PC-3 (cell line): ENCODE data around the gene FSIP1. TPM values are rescaled to one million over a fixed set of nuclear protein-coding genes. Genes with fewer than 3 reads are reported as not detected.

Experiments used
- ATAC-seq: fragments of 200-7000 bp; cut with Tn5 transposase; 2 replicates; pipeline ENCODE4 v1.9.1; 2020; ENCODE audit warnings: mild to moderate bottlenecking, moderate library complexity
- BruUV-seq: library from RNA; stranded (reverse); fragments of 400-500 nt; replicated peaks from 2 replicates; lab custom pipeline; 2021; lab: Mats Ljungman, UMichigan
- CTCF ChIA-PET: fragments of 300-600 bp; sonication (Branson Sonifier 250); formaldehyde crosslinking; loops from one replicate; lab custom pipeline; 2022; ENCODE audit warnings: antibody characterized with exemption; lab: Charles Lee
- POLR2A ChIA-PET: fragments of 300-600 bp; sonication (Branson Sonifier 250); formaldehyde crosslinking; loops from one replicate; lab custom pipeline; 2022; ENCODE audit warnings: antibody characterized with exemption; ENCODE audit not compliant: unreplicated experiment; lab: Charles Lee
- DNase-seq: peaks from one replicate; pipeline ENCODE4 v3.0.0-alpha.2; 2015
- H2AFZ ChIP-seq: fragments of 300-600 bp; sonication (generic); 2 replicates; pipeline ENCODE4 v1.6.0; 2016; ENCODE audit warnings: antibody characterized with exemption, low read length
- H3F3A ChIP-seq: fragments of 300-600 bp; sonication (generic); one replicate; pipeline ENCODE4 v1.6.0; 2017; ENCODE audit warnings: antibody characterized with exemption, low read length, control low read depth, mild to moderate bottlenecking; ENCODE audit not compliant: unreplicated experiment
- H3K27ac ChIP-seq: fragments of 300-600 bp; sonication (generic); 2 replicates; pipeline ENCODE4 v1.5.1; 2016; ENCODE audit warnings: mild to moderate bottlenecking, low read length
- H3K27me3 ChIP-seq: fragments of 300-600 bp; sonication (generic); 2 replicates; pipeline ENCODE4 v1.6.1; 2016; ENCODE audit warnings: low read length, mixed read lengths
- H3K36me3 ChIP-seq: fragments of 300-600 bp; sonication (generic); 2 replicates; pipeline ENCODE4 v1.6.1; 2016; ENCODE audit warnings: low read depth, mixed run types, low read length, mixed read lengths
- H3K4me1 ChIP-seq: fragments of 300-600 bp; sonication (generic); 2 replicates; pipeline ENCODE4 v1.5.1; 2016; ENCODE audit warnings: low read length; ENCODE audit not compliant: insufficient read depth
- H3K4me2 ChIP-seq: fragments of 300-600 bp; sonication (generic); 2 replicates; pipeline ENCODE4 v1.6.0; 2016; ENCODE audit warnings: low read length
- H3K4me3 ChIP-seq: fragments of 300-600 bp; sonication (generic); 2 replicates; pipeline ENCODE4 v1.5.1; 2016; ENCODE audit warnings: mild to moderate bottlenecking, low read length, mixed read lengths
- H3K79me2 ChIP-seq: fragments of 300-600 bp; sonication (generic); 2 replicates; pipeline ENCODE4 v1.6.1; 2017; ENCODE audit warnings: low read length, mixed read lengths
- H3K9ac ChIP-seq: fragments of 300-600 bp; sonication (generic); 2 replicates; pipeline ENCODE4 v1.6.0; 2016; ENCODE audit warnings: mild to moderate bottlenecking, low read length
- H3K9me2 ChIP-seq: fragments of 300-600 bp; sonication (generic); replicated peaks from 2 replicates; pipeline ENCODE4 v1.6.1; 2016; ENCODE audit warnings: mixed run types, low read length, mixed read lengths
- H3K9me3 ChIP-seq: fragments of 300-600 bp; sonication (generic); 2 replicates; pipeline ENCODE4 v1.6.1; 2016; ENCODE audit warnings: low read length, mixed read lengths
- H4K20me1 ChIP-seq: fragments of 300-600 bp; sonication (generic); 2 replicates; pipeline ENCODE4 v1.6.1; 2016; ENCODE audit warnings: low read length, mixed read lengths
- EZH2 ChIP-seq: fragments of 300-600 bp; sonication (generic); IDR thresholded peaks from one replicate; pipeline ENCODE4 v1.6.1; 2017; ENCODE audit warnings: antibody characterized with exemption, mild to moderate bottlenecking, low read length; ENCODE audit not compliant: unreplicated experiment
- EZH2phosphoT487 ChIP-seq: fragments of 300-600 bp; sonication (generic); IDR thresholded peaks from 2 replicates; pipeline ENCODE4 v1.6.1; 2018; ENCODE audit warnings: mild to moderate bottlenecking, antibody characterized with exemption, low read length, borderline replicate concordance
- intact Hi-C: fragments of 100-400 bp; cut with micrococcal nuclease; formaldehyde crosslinking; loops from 2 replicates; pipeline ENCODE4 v1.9.0; 2023
- total RNA-seq: library from RNA; depleted of rRNA; stranded (reverse); fragments of >200 nt; gene quantifications from 2 replicates; pipeline ENCODE4 v1.2.3, GENCODE V29; 2014
- TF ChIP-seq, protein P1 (sequence below): fragments of 300-600 bp; sonication (generic); conservative IDR thresholded peaks from 2 replicates; pipeline ENCODE4 v1.5.1; 2017; ENCODE audit warnings: antibody characterized with exemption, low read depth, mild to moderate bottlenecking, low read length

The FSIP1 gene
- total RNA-seq, 1 experiment from 2014 or later: 0.07 TPM

DNA sequence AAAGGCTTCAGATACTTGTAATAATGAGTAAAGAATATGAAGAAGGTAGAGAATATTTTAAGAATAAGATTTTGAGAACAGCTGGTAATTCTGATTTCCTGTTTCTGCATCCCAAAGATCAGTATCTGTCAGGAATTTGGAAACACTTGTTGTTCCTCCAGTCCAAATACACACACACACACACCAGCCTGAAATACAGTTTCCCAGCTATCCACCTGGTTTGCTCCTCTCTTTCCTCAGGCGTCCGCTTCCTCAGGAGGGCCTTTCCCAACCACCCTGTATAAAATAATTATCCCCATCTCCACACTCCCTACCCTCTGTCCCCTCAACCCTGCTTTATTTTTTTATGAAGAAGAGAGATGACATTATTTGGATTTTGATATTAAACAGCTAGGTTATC is 2.0 kb upstream of the FSIP1 start:
- peak overlapping the region; percentile 24 for H3K9ac ChIP-seq
- H3K36me3 ChIP-seq: no peaks in the 10 kb centered on the region
- peaks cover 7% of the 10 kb centered on the region for H3F3A ChIP-seq
- H3K27me3 ChIP-seq: no peaks in the 10 kb centered on the region
- intact Hi-C loops: loop anchor here (1.0 to 10.0 kb wide), 4 partner anchors 98 to 433 kb away; partner anchors contain the start of genes BMF and SRP14
- H4K20me1 ChIP-seq: no peaks in the 10 kb centered on the region
- TF ChIP-seq, protein P1, sequence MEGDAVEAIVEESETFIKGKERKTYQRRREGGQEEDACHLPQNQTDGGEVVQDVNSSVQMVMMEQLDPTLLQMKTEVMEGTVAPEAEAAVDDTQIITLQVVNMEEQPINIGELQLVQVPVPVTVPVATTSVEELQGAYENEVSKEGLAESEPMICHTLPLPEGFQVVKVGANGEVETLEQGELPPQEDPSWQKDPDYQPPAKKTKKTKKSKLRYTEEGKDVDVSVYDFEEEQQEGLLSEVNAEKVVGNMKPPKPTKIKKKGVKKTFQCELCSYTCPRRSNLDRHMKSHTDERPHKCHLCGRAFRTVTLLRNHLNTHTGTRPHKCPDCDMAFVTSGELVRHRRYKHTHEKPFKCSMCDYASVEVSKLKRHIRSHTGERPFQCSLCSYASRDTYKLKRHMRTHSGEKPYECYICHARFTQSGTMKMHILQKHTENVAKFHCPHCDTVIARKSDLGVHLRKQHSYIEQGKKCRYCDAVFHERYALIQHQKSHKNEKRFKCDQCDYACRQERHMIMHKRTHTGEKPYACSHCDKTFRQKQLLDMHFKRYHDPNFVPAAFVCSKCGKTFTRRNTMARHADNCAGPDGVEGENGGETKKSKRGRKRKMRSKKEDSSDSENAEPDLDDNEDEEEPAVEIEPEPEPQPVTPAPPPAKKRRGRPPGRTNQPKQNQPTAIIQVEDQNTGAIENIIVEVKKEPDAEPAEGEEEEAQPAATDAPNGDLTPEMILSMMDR: no peak
- TF ChIP-seq EZH2 (no peak), EZH2phosphoT487 (no peak)
- ChIA-PET CTCF (no interaction called here), POLR2A (interaction anchor here (0.6 kb wide), 1 partner anchor 149 kb away, joined by 5 read pairs; the partner anchor contains the start of gene EIF2AK4)
- H3K4me3 ChIP-seq: peak overlapping the region; percentile 97; the same call in 1 of the 2 replicates
- no TSS peak for BruUV-seq
- no peak for DNase-seq
- no peak for ATAC-seq
- H3K79me2 ChIP-seq: peaks cover 11% of the 10 kb centered on the region
- no peaks in the 10 kb centered on the region for H3K9me2 ChIP-seq
- H2AFZ ChIP-seq: no peak overlapping the region
- peak overlapping the region; percentile 73 for H3K27ac ChIP-seq
- peaks cover 52% of the 10 kb centered on the region for H3K4me1 ChIP-seq
- peak overlapping the region; percentile 98 for H3K4me2 ChIP-seq
- no peaks in the 10 kb centered on the region for H3K9me3 ChIP-seq

DNA sequence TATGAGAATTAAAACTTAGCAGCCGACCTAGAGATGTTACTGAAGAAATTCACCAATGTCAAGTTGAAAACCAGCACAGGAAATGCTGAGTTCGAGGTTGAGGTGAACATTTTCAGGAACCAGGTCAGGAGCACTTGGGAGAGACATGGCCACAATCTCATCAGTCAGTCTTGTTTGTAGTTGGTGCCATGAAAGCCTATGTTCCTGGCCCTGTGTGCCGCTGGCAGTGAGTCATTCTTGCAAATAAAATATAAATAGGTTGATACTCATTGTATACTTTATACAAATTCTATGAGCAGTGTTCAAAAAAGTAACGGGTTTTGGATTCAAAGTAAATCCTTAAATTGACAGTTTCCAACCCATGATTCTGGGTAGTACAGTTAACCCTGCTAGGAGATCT is 1.5 kb upstream of the FSIP1 start:
- H3K4me3 ChIP-seq: peak overlapping the region; percentile 97
- peak overlapping the region; percentile 73 for H3K27ac ChIP-seq
- ATAC-seq: peak; percentile 34
- no TSS peak for BruUV-seq
- H3K9ac ChIP-seq: peak overlapping the region; percentile 84
- peak; percentile 69 for DNase-seq
- H3K4me1 ChIP-seq: peaks cover 52% of the 10 kb centered on the region
- H3K79me2 ChIP-seq: peaks cover 11% of the 10 kb centered on the region
- no peaks in the 10 kb centered on the region for H3K9me3 ChIP-seq
- TF ChIP-seq EZH2phosphoT487: no peak
- TF ChIP-seq EZH2: no peak
- TF ChIP-seq, protein P1: no peak
- intact Hi-C loops: loop anchor here (10.0 kb wide), 1 partner anchor 251 kb away; the partner anchor contains the start of gene SRP14
- peaks cover 7% of the 10 kb centered on the region for H3F3A ChIP-seq
- no peaks in the 10 kb centered on the region for H3K9me2 ChIP-seq
- H3K4me2 ChIP-seq: peak overlapping the region; percentile 98
- POLR2A ChIA-PET: no interaction called here
- H2AFZ ChIP-seq: no peak overlapping the region
- no peaks in the 10 kb centered on the region for H3K36me3 ChIP-seq
- H3K27me3 ChIP-seq: no peaks in the 10 kb centered on the region
- H4K20me1 ChIP-seq: no peaks in the 10 kb centered on the region
- CTCF ChIA-PET: no interaction called here

DNA sequence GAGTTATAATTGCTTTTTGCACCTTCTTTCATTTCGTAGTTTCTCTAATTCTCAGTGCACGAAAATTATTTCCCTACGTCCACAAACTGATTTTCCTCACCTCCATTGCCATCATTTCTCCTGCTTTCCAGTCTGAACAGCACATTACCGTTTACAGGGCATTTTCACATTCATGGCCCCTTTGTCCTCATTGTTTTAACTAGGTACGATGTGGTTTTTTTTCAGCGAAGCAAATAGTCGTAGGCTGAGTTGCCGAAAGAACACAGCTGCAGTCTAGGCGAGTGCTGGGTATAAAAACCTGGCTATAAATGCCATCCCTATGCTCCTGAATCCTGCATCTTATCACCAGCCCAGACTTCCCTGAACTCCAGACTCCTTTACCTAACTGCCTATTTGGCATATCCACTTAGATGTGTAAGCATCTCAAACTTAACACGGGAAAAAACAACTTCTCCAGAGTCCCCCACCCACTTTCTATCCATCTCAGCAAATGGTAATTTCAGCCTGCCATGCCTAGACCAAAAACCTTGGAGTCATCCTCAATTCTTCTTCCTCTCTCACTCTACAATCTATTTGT is 691 bp upstream of the FSIP1 start:
- ChIA-PET CTCF (interaction anchor here (0.5 kb wide), 1 partner anchor 51 kb away, joined by 3 read pairs; no protein-coding TSS in a partner anchor), POLR2A (interaction anchor here (0.6 kb wide), 1 partner anchor 150 kb away, joined by 4 read pairs; no protein-coding TSS in a partner anchor)
- H3K79me2 ChIP-seq: peaks cover 11% of the 10 kb centered on the region
- no peaks in the 10 kb centered on the region for H3K9me2 ChIP-seq
- H3K4me3 ChIP-seq: peak overlapping the region; percentile 97
- DNase-seq (no peak), ATAC-seq (no peak)
- H3K4me1 ChIP-seq: peaks cover 52% of the 10 kb centered on the region
- H3F3A ChIP-seq: peaks cover 7% of the 10 kb centered on the region
- H3K9me3 ChIP-seq: no peaks in the 10 kb centered on the region
- BruUV-seq: TSS peak; percentile 78
- TF ChIP-seq, protein P1: no peak
- TF ChIP-seq EZH2 (no peak), EZH2phosphoT487 (no peak)
- H3K27me3 ChIP-seq: no peaks in the 10 kb centered on the region
- H3K27ac ChIP-seq: peak overlapping the region; percentile 73
- peak overlapping the region; percentile 98 for H3K4me2 ChIP-seq
- H4K20me1 ChIP-seq: no peaks in the 10 kb centered on the region
- H3K9ac ChIP-seq: peak overlapping the region; percentile 84
- peak overlapping the region; percentile 93 for H2AFZ ChIP-seq
- no peaks in the 10 kb centered on the region for H3K36me3 ChIP-seq
- intact Hi-C loops: loop anchor here (10.0 kb wide), 1 partner anchor 251 kb away; the partner anchor contains the start of gene SRP14
